ENCODE data around the gene TRAF3. TPM values are rescaled to one million over a fixed set of nuclear protein-coding genes. Genes with fewer than 3 reads are reported as not detected.

The TRAF3 gene
- total RNA-seq, 2 donors from 2014 or later = 14.5 to 28.7 TPM

DNA sequence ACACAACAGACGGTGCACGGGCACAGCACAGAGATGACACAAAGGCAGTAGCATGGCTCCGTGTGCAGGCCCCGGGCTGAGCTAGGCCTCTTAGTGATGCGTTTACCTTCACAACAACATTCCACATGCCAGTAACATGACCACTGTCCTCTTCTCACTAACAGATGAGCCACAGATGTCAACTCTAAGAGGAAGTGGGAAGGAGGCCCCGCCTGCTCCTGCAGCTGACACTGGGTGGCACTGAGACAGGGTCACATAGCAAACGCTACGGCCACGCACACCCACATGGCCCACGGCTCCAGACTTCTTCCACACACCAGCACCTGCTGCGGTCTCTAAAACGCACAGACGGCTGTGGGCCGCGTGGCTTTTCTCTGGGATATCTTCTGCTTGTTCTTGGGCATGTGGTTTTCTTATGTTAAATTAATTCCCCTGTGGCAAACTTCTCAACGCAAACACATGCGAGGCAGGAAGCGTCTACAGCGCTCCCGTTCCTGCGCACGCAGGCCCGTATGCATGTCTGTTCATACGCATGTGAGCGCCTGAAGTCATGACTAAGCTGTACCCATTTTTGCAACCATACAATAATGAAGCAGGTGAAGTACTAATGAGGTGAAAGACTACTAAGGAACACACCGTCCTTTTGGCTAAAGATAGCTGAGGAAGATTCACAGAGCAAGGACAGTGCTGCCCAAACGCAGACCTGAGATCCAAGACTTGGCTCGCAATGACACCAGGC is 172.0 kb downstream of the TRAF3 start:
- Histone ChIP-seq H3K9me3 (no peaks in the 10 kb centered on the region), H3K27ac (no peak overlapping the region), H3K4me1 (ENCODE audit: control insufficient read depth in 1 of 2, low read depth in 2 of 2) (peaks cover 4 to 19% of the 10 kb centered on the region in 2 donors), H3K27me3 (replicated peaks; ENCODE audit: insufficient read depth) (no peaks in the 10 kb centered on the region), H3K4me3 (no peak overlapping the region), H3K36me3 (peaks cover 85% of the 10 kb centered on the region)
- TF ChIP-seq, protein P1, sequence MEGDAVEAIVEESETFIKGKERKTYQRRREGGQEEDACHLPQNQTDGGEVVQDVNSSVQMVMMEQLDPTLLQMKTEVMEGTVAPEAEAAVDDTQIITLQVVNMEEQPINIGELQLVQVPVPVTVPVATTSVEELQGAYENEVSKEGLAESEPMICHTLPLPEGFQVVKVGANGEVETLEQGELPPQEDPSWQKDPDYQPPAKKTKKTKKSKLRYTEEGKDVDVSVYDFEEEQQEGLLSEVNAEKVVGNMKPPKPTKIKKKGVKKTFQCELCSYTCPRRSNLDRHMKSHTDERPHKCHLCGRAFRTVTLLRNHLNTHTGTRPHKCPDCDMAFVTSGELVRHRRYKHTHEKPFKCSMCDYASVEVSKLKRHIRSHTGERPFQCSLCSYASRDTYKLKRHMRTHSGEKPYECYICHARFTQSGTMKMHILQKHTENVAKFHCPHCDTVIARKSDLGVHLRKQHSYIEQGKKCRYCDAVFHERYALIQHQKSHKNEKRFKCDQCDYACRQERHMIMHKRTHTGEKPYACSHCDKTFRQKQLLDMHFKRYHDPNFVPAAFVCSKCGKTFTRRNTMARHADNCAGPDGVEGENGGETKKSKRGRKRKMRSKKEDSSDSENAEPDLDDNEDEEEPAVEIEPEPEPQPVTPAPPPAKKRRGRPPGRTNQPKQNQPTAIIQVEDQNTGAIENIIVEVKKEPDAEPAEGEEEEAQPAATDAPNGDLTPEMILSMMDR (IDR thresholded peaks at IDR 0.05) = no peak
- ATAC-seq (ENCODE audit: insufficient number of reproducible peaks, low FRiP score, low read depth) (no peak), DNase-seq (ENCODE audit: low spot score) (no peak)

DNA sequence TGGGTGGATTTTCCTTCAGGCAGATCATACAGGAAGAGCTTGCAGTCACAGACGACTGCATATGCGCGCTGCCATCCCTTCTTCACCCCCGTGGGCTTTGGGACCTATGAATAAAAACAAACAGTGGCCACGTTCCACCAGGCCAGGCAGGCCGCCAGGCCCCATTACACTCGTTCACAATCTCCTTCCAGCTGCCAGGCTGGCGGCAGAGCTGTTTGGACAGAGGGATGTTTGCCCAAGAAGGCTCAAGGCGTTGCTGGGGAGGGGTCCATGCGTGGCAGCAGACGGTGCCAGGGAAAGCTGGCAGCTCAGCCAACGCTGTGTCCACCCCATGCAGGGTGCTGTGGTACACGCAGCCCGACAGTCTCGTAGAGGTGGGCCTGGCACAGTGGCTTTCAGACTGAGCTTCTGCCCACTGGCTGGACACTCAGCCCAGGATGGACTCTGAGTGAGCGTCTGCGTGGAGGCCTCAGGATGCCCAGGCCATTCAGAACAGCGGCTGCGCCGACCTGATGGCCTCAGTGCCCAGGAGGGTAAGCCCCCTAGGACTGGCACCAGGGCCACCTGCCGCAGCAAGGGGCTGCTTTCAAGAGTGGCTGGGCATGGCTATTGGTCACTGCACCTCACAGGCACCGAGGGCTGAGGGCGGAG is 172.7 kb downstream of the TRAF3 start:
- no peak for ATAC-seq (ENCODE audit: insufficient number of reproducible peaks, low FRiP score, low read depth)
- no peak overlapping the region for H3K27ac ChIP-seq
- H3K36me3 ChIP-seq = peaks cover 84% of the 10 kb centered on the region
- no peaks in the 10 kb centered on the region for H3K27me3 ChIP-seq (replicated peaks; ENCODE audit: insufficient read depth)
- no peak overlapping the region for H3K4me3 ChIP-seq
- TF ChIP-seq, protein P1 (IDR thresholded peaks at IDR 0.05) = no peak
- peaks cover 4 to 19% of the 10 kb centered on the region in 2 donors for H3K4me1 ChIP-seq (ENCODE audit: control insufficient read depth in 1 of 2, low read depth in 2 of 2)
- peak; percentile 28 for DNase-seq (ENCODE audit: low spot score)
- H3K9me3 ChIP-seq = no peaks in the 10 kb centered on the region

DNA sequence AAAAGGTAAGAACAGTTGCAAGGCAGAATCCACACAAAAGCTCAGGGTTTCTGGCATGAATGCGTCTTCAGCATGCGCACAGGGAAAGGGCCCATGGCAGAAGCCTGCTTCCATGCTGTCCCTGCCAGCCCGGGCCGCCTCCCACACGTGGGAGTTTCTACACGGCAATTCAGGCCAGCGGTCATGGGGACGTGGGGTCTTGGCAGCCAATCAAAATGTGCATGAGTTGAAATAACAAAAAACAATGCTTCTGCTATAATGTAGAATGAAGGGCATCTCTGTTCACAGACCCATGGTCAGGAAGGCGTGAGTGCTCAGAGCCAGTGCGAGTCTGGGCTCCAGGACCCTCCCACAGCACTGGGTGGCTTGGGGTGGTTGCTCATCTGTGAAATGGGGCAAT is 173.8 kb downstream of the TRAF3 start:
- Histone ChIP-seq H3K4me3 (no peak overlapping the region), H3K27me3 (replicated peaks; ENCODE audit: insufficient read depth) (no peaks in the 10 kb centered on the region), H3K27ac (no peak overlapping the region), H3K4me1 (ENCODE audit: control insufficient read depth in 1 of 2, low read depth in 2 of 2) (peaks cover 4 to 19% of the 10 kb centered on the region in 2 donors), H3K36me3 (peaks cover 80% of the 10 kb centered on the region), H3K9me3 (no peaks in the 10 kb centered on the region)
- DNase-seq (ENCODE audit: low spot score) (no peak), ATAC-seq (ENCODE audit: insufficient number of reproducible peaks, low FRiP score, low read depth) (no peak)
- TF ChIP-seq, protein P1 (IDR thresholded peaks at IDR 0.05) = no peak

DNA sequence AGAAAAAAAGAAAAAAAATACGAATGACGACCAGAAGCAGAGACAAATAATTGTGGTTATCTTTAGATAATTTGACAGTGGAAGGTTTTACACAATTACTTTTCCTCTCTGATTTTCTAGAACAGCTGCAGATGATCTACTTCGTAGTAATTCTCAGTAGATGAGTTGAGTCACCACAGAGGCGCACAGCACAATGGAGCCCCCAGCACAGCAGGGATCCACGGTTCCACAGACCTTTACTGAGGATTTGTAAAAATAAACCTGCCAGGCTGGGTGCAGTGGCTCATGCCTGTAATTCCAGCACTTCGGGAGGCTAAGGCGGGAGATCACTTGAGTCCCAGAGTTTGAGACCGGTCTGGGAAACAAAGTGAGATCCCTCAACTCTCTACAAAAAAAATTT is 174.6 kb downstream of the TRAF3 start:
- peaks cover 4 to 19% of the 10 kb centered on the region in 2 donors for H3K4me1 ChIP-seq (ENCODE audit: control insufficient read depth in 1 of 2, low read depth in 2 of 2)
- H3K4me3 ChIP-seq = no peak overlapping the region
- H3K27ac ChIP-seq = no peak overlapping the region
- H3K27me3 ChIP-seq (replicated peaks; ENCODE audit: insufficient read depth) = no peaks in the 10 kb centered on the region
- TF ChIP-seq, protein P1 (IDR thresholded peaks at IDR 0.05) = no peak
- peaks cover 78% of the 10 kb centered on the region for H3K36me3 ChIP-seq
- DNase-seq (ENCODE audit: low spot score) (no peak), ATAC-seq (ENCODE audit: insufficient number of reproducible peaks, low FRiP score, low read depth) (no peak)
- no peaks in the 10 kb centered on the region for H3K9me3 ChIP-seq

DNA sequence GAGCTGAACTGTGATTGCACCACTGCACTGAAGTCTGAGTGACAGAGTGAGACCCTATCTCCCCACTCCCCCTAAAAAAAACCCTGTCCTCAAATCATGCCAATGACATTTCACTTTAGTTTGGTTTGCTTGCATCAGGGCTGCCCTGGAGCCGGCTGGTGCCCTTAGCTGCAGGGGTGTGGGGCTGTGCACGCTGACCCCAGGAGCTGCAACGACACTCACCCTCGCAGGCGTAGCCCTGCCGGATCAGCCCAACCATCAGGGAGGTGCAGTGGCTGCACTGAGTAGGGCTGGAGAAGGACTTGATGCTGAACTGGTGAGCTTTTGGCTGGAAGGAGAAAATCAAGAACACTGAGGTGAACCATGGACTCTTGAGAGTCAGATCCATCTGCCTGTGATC is 175.0 kb downstream of the TRAF3 start:
- H3K27ac ChIP-seq = no peak overlapping the region
- no peak for DNase-seq (ENCODE audit: low spot score)
- no peaks in the 10 kb centered on the region for H3K9me3 ChIP-seq
- no peak overlapping the region for H3K4me3 ChIP-seq
- H3K27me3 ChIP-seq (replicated peaks; ENCODE audit: insufficient read depth) = no peaks in the 10 kb centered on the region
- H3K4me1 ChIP-seq (ENCODE audit: control insufficient read depth in 1 of 2, low read depth in 2 of 2) = peaks cover 4 to 19% of the 10 kb centered on the region in 2 donors
- TF ChIP-seq, protein P1 (IDR thresholded peaks at IDR 0.05) = no peak
- no peak for ATAC-seq (ENCODE audit: insufficient number of reproducible peaks, low FRiP score, low read depth)
- H3K36me3 ChIP-seq = peaks cover 74% of the 10 kb centered on the region
